Neural cell (in vitro differentiated cells): ENCODE data around the gene NRARP.

Experiments used
- EP300 ChIP-seq: fragments of 450-650 bp; conservative IDR thresholded peaks from 2 replicates; pipeline ENCODE4 v1.6.1; 2014; ENCODE audit warnings: antibody characterized with exemption, mild to moderate bottlenecking, moderate library complexity; ENCODE audit not compliant: poor library complexity, severe bottlenecking
- EZH2 ChIP-seq: fragments of 200-600, 300-800 bp; shearing (Covaris generic), sonication (generic); IDR thresholded peaks from 2 replicates; pipeline ENCODE4 v1.6.1; 2014; ENCODE audit warnings: antibody characterized with exemption, low read length, borderline replicate concordance, mild to moderate bottlenecking; ENCODE audit not compliant: insufficient read depth, poor library complexity, severe bottlenecking
- POLR2AphosphoS5 ChIP-seq: IDR thresholded peaks from 2 replicates; pipeline ENCODE4 v1.6.1; 2012
- TAF1 ChIP-seq: IDR thresholded peaks from 2 replicates; pipeline ENCODE4 v1.6.1; 2012; ENCODE audit warnings: low read depth
- TF ChIP-seq, protein P1 (sequence below): fragments of 450-650 bp; IDR thresholded peaks from 2 replicates; pipeline ENCODE4 v1.5.1; 2014; ENCODE audit warnings: antibody characterized with exemption, mild to moderate bottlenecking, moderate library complexity; ENCODE audit not compliant: poor library complexity, severe bottlenecking

DNA sequence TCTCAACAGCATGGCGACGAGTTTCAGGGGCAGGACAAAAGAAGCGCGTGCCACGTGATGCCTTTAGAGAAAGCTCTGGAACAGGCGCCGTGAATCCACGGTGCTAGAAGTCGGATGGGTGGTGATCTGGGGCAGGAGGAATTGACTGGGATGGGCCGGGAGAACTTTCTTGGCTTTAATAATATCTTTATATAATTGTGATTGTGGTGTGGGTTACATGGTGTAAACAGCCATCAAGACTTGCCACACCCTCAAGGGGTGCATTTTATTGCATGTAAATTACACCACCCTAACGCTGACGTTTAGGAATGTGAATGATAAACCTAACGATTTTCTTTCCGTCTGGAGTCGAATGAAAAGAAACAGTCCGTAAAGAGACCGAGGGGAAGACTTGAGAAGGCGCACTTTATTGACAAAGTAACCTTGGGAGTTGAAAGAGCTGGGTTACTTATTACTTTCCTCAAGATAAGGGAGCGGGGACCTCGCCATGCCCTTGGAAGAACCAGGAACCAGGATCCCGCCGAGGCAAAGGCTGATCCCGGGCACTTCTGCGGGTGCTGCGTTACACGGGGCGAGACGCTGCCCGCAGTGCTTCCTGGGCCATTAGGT is 8.5 kb downstream of the NRARP start:
- no peak for TF ChIP-seq POLR2AphosphoS5
- TF ChIP-seq, protein P1, sequence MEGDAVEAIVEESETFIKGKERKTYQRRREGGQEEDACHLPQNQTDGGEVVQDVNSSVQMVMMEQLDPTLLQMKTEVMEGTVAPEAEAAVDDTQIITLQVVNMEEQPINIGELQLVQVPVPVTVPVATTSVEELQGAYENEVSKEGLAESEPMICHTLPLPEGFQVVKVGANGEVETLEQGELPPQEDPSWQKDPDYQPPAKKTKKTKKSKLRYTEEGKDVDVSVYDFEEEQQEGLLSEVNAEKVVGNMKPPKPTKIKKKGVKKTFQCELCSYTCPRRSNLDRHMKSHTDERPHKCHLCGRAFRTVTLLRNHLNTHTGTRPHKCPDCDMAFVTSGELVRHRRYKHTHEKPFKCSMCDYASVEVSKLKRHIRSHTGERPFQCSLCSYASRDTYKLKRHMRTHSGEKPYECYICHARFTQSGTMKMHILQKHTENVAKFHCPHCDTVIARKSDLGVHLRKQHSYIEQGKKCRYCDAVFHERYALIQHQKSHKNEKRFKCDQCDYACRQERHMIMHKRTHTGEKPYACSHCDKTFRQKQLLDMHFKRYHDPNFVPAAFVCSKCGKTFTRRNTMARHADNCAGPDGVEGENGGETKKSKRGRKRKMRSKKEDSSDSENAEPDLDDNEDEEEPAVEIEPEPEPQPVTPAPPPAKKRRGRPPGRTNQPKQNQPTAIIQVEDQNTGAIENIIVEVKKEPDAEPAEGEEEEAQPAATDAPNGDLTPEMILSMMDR: no peak
- no peak for TF ChIP-seq EP300
- TF ChIP-seq EZH2: no peak
- TF ChIP-seq TAF1: no peak
